Endothelial cell (in vitro differentiated cells): Measurements from ENCODE around the gene ZC3H12D. TPM values are rescaled to one million over a fixed set of nuclear protein-coding genes. Genes with fewer than 3 reads are reported as not detected.
A peak's percentile ranks its signal among the peaks of the same experiment; 100 is the strongest.

ENCODE experiments used
- DNase-seq: peaks from one replicate; pipeline ENCODE4 v3.0.0; 2021; ENCODE audit warnings: low spot score
- H3K27ac Mint-ChIP-seq: one replicate; pipeline ENCODE4 v1.8.0; 2021; ENCODE audit warnings: mixed read lengths, inconsistent platforms; ENCODE audit not compliant: unreplicated experiment
- H3K27me3 Mint-ChIP-seq: one replicate; pipeline ENCODE4 v1.8.0; 2021; ENCODE audit warnings: mild to moderate bottlenecking, moderate library complexity, mixed read lengths, inconsistent platforms; ENCODE audit not compliant: unreplicated experiment
- H3K36me3 Mint-ChIP-seq: one replicate; pipeline ENCODE4 v1.8.0; 2021; ENCODE audit warnings: mild to moderate bottlenecking, low read depth, mixed read lengths, inconsistent platforms; ENCODE audit not compliant: unreplicated experiment
- H3K4me1 Mint-ChIP-seq: one replicate; pipeline ENCODE4 v1.8.0; 2021; ENCODE audit warnings: mild to moderate bottlenecking, mixed read lengths, inconsistent platforms; ENCODE audit not compliant: unreplicated experiment
- H3K4me3 Mint-ChIP-seq: one replicate; pipeline ENCODE4 v1.8.0; 2021; ENCODE audit warnings: mild to moderate bottlenecking, mixed read lengths, inconsistent platforms; ENCODE audit not compliant: unreplicated experiment
- H3K9me3 Mint-ChIP-seq: one replicate; pipeline ENCODE4 v1.8.0; 2021; ENCODE audit warnings: mixed read lengths, inconsistent platforms; ENCODE audit not compliant: unreplicated experiment
- long read RNA-seq: library from polyadenylated mRNA; unstranded; transcript quantifications from one replicate; pipeline ENCODE4 v2.0.0, GENCODE V29; 2020; ENCODE audit not compliant: unreplicated experiment
- total RNA-seq: library from RNA; stranded (reverse); fragmentation: NEBNext Ultra II Directional; extraction: Animal tissue kit (Norgen Biotek cat#: 25700); gene quantifications from one replicate; pipeline ENCODE4 v1.2.1, GENCODE V29; 2021; ENCODE audit not compliant: unreplicated experiment
- TF ChIP-seq, protein P1 (sequence below): fragments of 200-600 bp; sonication (generic); IDR thresholded peaks from one replicate; pipeline ENCODE4 v1.5.0; 2021; ENCODE audit warnings: antibody characterized with exemption; ENCODE audit not compliant: unreplicated experiment

Gene ZC3H12D
- 0.72 TPM for total RNA-seq
- long read RNA-seq = 0 reads

DNA sequence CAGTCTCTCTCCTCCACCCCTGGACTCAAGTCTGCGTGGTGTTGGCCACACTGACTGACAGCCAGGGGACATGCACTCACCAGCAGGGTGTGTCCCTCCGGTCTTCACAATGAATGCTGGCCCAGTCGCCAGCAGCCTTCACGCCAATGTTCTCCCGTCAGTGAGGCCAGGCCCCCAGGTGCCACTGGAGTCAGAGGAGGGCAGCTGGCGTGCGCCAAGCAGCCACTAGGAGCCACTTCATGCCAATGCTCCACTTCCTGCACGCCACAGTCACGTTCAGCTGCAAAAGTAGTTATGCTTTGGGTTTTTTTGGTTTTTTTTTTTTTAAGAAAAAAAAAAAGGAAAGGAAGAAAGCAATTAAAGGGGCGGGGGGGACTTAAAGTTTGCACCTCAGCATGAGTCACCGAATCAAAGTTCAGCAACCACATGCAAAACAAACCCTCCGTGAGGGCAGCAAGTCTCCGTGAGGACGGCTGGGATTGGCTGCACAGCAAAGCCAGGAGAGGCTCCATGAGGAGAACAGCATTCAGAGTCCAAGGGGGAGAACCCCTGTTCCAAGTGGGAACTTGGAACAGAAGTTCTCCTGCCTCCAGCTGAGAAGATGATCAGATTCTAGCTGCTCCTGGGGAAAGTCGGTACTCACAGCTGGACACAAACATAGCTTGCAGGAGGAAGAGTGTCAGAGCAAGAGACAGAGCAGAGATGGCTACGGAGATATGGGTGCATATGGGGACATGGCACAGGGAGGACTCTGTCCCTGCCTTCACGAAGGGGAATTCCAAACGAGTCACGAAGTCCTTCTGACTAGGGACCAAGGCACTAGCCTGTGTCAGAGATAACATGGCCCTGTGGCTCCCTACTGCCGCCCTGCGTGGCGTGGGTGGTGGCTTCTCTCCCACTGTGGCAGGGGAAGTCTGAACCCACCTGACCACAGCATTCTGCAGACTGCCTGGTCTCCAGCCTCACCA, at the start of gene ZC3H12D:
Gene ZC3H12D, minus strand, starts transcription at position 282 of the 968 bp plus-strand sequence. CDS start 10,471 bp downstream, outside the sequence.
- peaks cover 35% of the 10 kb centered on the region for H3K4me1 Mint-ChIP-seq
- TF ChIP-seq, protein P1, sequence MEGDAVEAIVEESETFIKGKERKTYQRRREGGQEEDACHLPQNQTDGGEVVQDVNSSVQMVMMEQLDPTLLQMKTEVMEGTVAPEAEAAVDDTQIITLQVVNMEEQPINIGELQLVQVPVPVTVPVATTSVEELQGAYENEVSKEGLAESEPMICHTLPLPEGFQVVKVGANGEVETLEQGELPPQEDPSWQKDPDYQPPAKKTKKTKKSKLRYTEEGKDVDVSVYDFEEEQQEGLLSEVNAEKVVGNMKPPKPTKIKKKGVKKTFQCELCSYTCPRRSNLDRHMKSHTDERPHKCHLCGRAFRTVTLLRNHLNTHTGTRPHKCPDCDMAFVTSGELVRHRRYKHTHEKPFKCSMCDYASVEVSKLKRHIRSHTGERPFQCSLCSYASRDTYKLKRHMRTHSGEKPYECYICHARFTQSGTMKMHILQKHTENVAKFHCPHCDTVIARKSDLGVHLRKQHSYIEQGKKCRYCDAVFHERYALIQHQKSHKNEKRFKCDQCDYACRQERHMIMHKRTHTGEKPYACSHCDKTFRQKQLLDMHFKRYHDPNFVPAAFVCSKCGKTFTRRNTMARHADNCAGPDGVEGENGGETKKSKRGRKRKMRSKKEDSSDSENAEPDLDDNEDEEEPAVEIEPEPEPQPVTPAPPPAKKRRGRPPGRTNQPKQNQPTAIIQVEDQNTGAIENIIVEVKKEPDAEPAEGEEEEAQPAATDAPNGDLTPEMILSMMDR = no peak
- no peak within 1 kb of the TSS for H3K27ac Mint-ChIP-seq
- DNase-seq = no peak
- peaks cover 6% of the 10 kb centered on the region for H3K27me3 Mint-ChIP-seq
- H3K36me3 Mint-ChIP-seq = no peaks in the 10 kb centered on the region
- no peaks in the 10 kb centered on the region for H3K9me3 Mint-ChIP-seq
- H3K4me3 Mint-ChIP-seq = no peak within 1 kb of the TSS

DNA sequence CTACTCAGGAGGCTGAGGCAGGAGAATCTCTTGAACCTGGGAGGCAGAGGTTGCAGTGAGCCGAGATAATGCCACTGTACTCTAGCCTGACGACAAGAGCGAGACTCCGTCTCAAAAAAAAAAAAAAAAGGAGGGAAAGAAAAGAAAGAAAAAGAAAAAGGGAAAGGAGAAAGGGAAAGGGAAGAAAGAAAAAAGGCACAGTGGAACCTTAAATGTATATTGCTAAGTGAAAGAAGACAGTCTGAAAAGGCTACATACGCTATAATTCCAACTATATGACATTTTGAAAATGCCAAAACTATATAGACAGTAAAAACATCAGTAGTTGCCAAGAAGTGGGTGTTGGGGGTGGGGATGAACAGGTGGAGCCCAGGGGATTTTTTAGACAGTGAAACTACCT, 44.8 kb upstream of the ZC3H12D start:
- H3K36me3 Mint-ChIP-seq = peaks cover 21% of the 10 kb centered on the region
- H3K4me1 Mint-ChIP-seq = no peaks in the 10 kb centered on the region
- TF ChIP-seq, protein P1 = no peak
- H3K27me3 Mint-ChIP-seq = no peaks in the 10 kb centered on the region
- H3K9me3 Mint-ChIP-seq = no peaks in the 10 kb centered on the region
- H3K27ac Mint-ChIP-seq = no peak overlapping the region
- DNase-seq = no peak
- H3K4me3 Mint-ChIP-seq = peak overlapping the region; percentile 31

DNA sequence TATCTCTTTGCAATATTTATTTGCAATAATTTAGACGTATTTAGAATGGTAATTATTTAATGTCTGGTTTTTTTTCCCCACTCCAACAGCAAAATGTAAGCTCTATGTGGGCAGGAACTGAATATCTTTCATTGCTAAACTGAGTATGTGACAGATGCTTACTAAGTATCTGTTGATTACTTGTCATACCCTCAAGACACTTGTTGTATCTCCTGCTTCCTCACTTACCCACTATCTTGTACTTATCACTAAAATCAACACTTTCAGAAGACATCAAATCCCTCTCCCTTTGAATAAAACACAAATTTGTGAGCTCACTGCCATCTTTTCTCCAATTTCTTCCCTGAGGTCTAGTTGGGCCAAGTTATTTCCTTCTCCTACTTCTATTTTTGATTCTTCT, 30.7 kb upstream of the ZC3H12D start:
- Mint-ChIP-seq H3K9me3 (no peaks in the 10 kb centered on the region), H3K36me3 (peaks cover 7% of the 10 kb centered on the region), H3K4me1 (peaks cover 5% of the 10 kb centered on the region), H3K27me3 (no peaks in the 10 kb centered on the region), H3K27ac (no peak overlapping the region), H3K4me3 (peak overlapping the region; percentile 65)
- DNase-seq = no peak
- TF ChIP-seq, protein P1 = no peak

DNA sequence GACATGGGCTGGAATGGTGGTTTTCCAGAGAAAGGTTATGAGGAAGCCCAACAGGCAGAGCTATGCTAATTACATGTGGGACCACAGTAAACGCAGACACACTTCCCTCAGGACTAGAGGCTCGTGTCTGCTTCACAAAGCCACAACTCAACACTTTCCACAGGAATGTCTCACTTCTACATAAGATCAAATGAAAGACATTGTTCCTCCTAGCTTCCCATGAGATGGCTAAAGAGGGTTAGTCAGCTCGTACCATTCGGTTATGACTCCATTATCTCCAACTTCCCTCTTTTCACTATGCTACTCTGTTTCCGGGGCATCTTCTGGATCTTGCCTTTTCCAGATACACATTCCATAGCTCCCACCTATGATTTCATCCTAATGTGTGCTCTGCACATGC, 29.1 kb upstream of the ZC3H12D start:
- Mint-ChIP-seq H3K9me3 (no peaks in the 10 kb centered on the region), H3K27me3 (no peaks in the 10 kb centered on the region), H3K4me1 (peaks cover 5% of the 10 kb centered on the region), H3K27ac (peak overlapping the region; percentile 11), H3K4me3 (no peak overlapping the region), H3K36me3 (peaks cover 7% of the 10 kb centered on the region)
- DNase-seq = no peak
- TF ChIP-seq, protein P1 = no peak
